ENCODE results near the gene HEATR9.

Gene HEATR9

GRCh38 chr17:35809855-35810461, 58.7 kb downstream of the HEATR9 start:
- H3K79me2 ChIP-seq (ENCODE audit: low read length), result peaks cover 57% of the 10 kb centered on the region
- H3K36me3 ChIP-seq (replicated peaks; ENCODE audit: insufficient read depth, low read length), result no peaks in the 10 kb centered on the region
- H3F3A ChIP-seq (ENCODE audit: insufficient read depth, low read length), result 0 out of 2 replicates have a peak, but pooled peaks cover 3% of the 10 kb centered on the region
- H3K9me2 ChIP-seq (replicated peaks; ENCODE audit: insufficient read depth, low read length), result no peaks in the 10 kb centered on the region
- 0 out of 2 replicates have a peak overlapping the region, but pooled peaks have one; percentile 39 for H2AFZ ChIP-seq (ENCODE audit: low read length)
- H3K27ac ChIP-seq (ENCODE audit: low read length), result peak overlapping the region; percentile 81; the same call in 1 of the 2 replicates
- peak overlapping the region; percentile 94 for H3K9ac ChIP-seq (ENCODE audit: low read length)
- H3K4me3 ChIP-seq (ENCODE audit: low read length), result peak overlapping the region; percentile 97
- H3K4me1 ChIP-seq (ENCODE audit: low read length), result peaks cover 14% of the 10 kb centered on the region
- TF ChIP-seq CTCF (IDR thresholded peaks at IDR 0.05; ENCODE audit: low read length), result no peak
- no peaks in the 10 kb centered on the region for H3K9me3 ChIP-seq (replicated peaks; ENCODE audit: insufficient read depth, low read length)
- DNase-seq, result peak; percentile 15
- H4K20me1 ChIP-seq (ENCODE audit: insufficient read depth, low read length), result peaks cover 15% of the 10 kb centered on the region; the same call in 1 of the 2 replicates
- no peaks in the 10 kb centered on the region for H3K27me3 ChIP-seq (replicated peaks; ENCODE audit: insufficient read depth, low read length)
- peak overlapping the region; percentile 74 for H3K4me2 ChIP-seq (ENCODE audit: low read depth, low read length)

DNA sequence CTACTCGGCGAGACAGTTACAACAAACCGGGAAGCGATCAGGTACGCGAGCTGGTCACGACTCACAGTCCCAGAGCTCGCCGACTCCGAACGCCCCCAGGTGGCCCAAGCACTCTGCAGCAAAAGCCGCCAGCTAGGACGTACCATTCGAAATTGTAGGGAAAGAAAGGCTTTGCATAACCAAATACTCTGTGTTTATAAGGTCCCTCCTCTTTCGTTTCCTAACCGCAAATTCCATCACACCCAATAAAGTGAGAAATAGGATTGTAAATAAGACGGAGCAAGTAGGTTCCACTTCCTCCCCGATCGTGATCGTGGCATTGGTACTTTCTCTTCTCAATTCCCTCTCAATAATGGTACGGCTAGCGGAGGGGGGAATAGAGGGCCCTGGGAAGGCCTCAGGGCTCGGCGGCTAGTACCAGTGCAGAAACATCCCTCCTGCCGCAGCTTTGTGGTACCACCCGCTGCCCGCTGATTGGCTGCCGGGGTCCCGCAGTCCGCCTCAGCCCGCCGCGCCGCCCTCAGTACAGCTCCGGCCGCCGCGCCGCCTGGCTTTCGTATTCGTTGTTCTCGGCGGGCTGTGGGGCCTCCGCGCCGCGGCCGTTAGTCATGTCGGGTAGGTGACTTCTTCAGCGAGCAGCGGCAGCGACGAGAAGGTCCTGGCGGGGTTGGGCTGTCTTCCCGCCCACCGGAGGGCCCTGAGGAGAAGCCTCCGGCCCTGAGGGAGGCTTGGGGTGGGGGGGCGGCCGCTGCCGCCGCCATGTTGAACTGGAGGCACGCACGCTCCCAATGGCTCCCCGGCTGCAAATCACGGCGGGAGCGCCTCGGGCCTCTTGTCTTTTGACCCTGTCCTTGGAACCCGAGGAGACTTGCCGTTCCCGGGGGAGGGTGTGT, 59.5 kb downstream of the HEATR9 start, which contains the start of gene TAF15:
Gene TAF15, plus strand, starts transcription at position 523 of the 893 bp plus-strand sequence. Its CDS starts 86 bp downstream, at position 609.
- Histone ChIP-seq H3K9me2 (replicated peaks; ENCODE audit: insufficient read depth, low read length) (no peaks in the 10 kb centered on the region), H3K79me2 (ENCODE audit: low read length) (peaks cover 50% of the 10 kb centered on the region), H3K4me1 (ENCODE audit: low read length) (peaks cover 14% of the 10 kb centered on the region), H3K9ac (ENCODE audit: low read length) (peak within 1 kb of the TSS; percentile 94), H3K9me3 (replicated peaks; ENCODE audit: insufficient read depth, low read length) (no peaks in the 10 kb centered on the region), H3K36me3 (replicated peaks; ENCODE audit: insufficient read depth, low read length) (no peaks in the 10 kb centered on the region), H3K4me2 (ENCODE audit: low read depth, low read length) (peak within 1 kb of the TSS; percentile 80), H3F3A (ENCODE audit: insufficient read depth, low read length) (0 out of 2 replicates have a peak, but pooled peaks cover 3% of the 10 kb centered on the region), H3K4me3 (ENCODE audit: low read length) (peak within 1 kb of the TSS; percentile 97), H4K20me1 (ENCODE audit: insufficient read depth, low read length) (peaks cover 15% of the 10 kb centered on the region; the same call in 1 of the 2 replicates), H3K27me3 (replicated peaks; ENCODE audit: insufficient read depth, low read length) (no peaks in the 10 kb centered on the region), H2AFZ (ENCODE audit: low read length) (peak within 1 kb of the TSS; percentile 39), H3K27ac (ENCODE audit: low read length) (peak within 1 kb of the TSS; percentile 81)
- peak; percentile 97 for DNase-seq
- peak; percentile 83 for TF ChIP-seq CTCF (IDR thresholded peaks at IDR 0.05; ENCODE audit: low read length)
- TF ChIP-seq EZH2phosphoT487 (IDR thresholded peaks at IDR 0.05; ENCODE audit: low read length), result no peak

- H3K9me3 ChIP-seq (replicated peaks; ENCODE audit: insufficient read depth, low read length), result no peaks in the 10 kb centered on the region
- peak overlapping the region; percentile 94 for H3K9ac ChIP-seq (ENCODE audit: low read length)
- peaks cover 41% of the 10 kb centered on the region for H3K79me2 ChIP-seq (ENCODE audit: low read length)
- H3K4me3 ChIP-seq (ENCODE audit: low read length), result peak overlapping the region; percentile 97
- no peak for TF ChIP-seq CTCF (IDR thresholded peaks at IDR 0.05; ENCODE audit: low read length)
- no peak for TF ChIP-seq EZH2phosphoT487 (IDR thresholded peaks at IDR 0.05; ENCODE audit: low read length)
- no peak for TF ChIP-seq EZH2 (optimal IDR thresholded peaks at IDR 0.05; ENCODE audit: low read depth, low read length)
- DNase-seq, result no peak
- H3K27me3 ChIP-seq (replicated peaks; ENCODE audit: insufficient read depth, low read length), result no peaks in the 10 kb centered on the region
- H3F3A ChIP-seq (ENCODE audit: insufficient read depth, low read length), result 0 out of 2 replicates have a peak, but pooled peaks cover 3% of the 10 kb centered on the region
- H2AFZ ChIP-seq (ENCODE audit: low read length), result peak overlapping the region; percentile 39
- peaks cover 13% of the 10 kb centered on the region; the same call in 1 of the 2 replicates for H4K20me1 ChIP-seq (ENCODE audit: insufficient read depth, low read length)
- H3K4me1 ChIP-seq (ENCODE audit: low read length), result peaks cover 14% of the 10 kb centered on the region
- H3K9me2 ChIP-seq (replicated peaks; ENCODE audit: insufficient read depth, low read length), result no peaks in the 10 kb centered on the region
- H3K4me2 ChIP-seq (ENCODE audit: low read depth, low read length), result peak overlapping the region; percentile 80
- H3K36me3 ChIP-seq (replicated peaks; ENCODE audit: insufficient read depth, low read length), result no peaks in the 10 kb centered on the region
- peak overlapping the region; percentile 81; the same call in 1 of the 2 replicates for H3K27ac ChIP-seq (ENCODE audit: low read length)
Observed at GRCh38 chr17:35808240-35808961, 60.3 kb downstream of the HEATR9 start.

Measured in MM.1S (cell line).